ENCODE measurements around the gene PLET1. TPM values are rescaled to one million over a fixed set of nuclear protein-coding genes. Genes with fewer than 3 reads are reported as not detected.

Gene PLET1
- total and polyA plus RNA-seq, 9 of the 15 experiments (the other 6 are each of a cell fraction or from before 2014, with no cell fraction given): not detected

- no peak for DNase-seq (ENCODE audit: extremely low read depth in 1 of 4, low spot score in 3 of 4)
- Histone ChIP-seq H3K9me1 (ENCODE audit: control insufficient read depth, insufficient read depth, low read length) (no peaks in the 10 kb centered on the region), H3K4me2 (ENCODE audit: insufficient read depth, low read length) (no peak overlapping the region), H2AFZ (ENCODE audit: low read depth, low read length) (no peak overlapping the region), H3K4me3 (no peak overlapping the region), H3K4me1 (replicated peaks in 1 of 2; ENCODE audit: control insufficient read depth in 2 of 2, insufficient read depth in 2 of 2, low read length in 2 of 2) (peaks cover 4 to 5% of the 10 kb centered on the region in 2 experiments; a peak in 3 of 5 replicates), H3K27ac (ENCODE audit: extremely low read depth, low read depth, low read length) (no peak overlapping the region), H3K79me2 (ENCODE audit: control insufficient read depth, insufficient read depth, low read length) (peaks cover 26% of the 10 kb centered on the region), H3K36me3 (ENCODE audit: control insufficient read depth, insufficient read depth, low read length) (peaks cover 46% of the 10 kb centered on the region), H3K27me3 (ENCODE audit: control insufficient read depth in 2 of 2, insufficient read depth in 2 of 2, low read length in 2 of 2) (no peaks in the 10 kb centered on the region), H3K9me3 (replicated peaks; ENCODE audit: control insufficient read depth, insufficient read depth, low read depth, low read length) (no peaks in the 10 kb centered on the region), H3K9ac (ENCODE audit: insufficient read depth in 1 of 2, low read depth in 2 of 2, low read length in 2 of 2) (no peak overlapping the region), H4K20me1 (replicated peaks; ENCODE audit: control insufficient read depth, insufficient read depth, low read length) (no peaks in the 10 kb centered on the region)
- TF ChIP-seq CHD7 (IDR thresholded peaks at IDR 0.05; ENCODE audit: low read depth, low read length) (no peak), SNIP1 (IDR thresholded peaks at IDR 0.05; ENCODE audit: low read depth) (no peak), ZFPM2 (CRISPR knock-in tag; IDR thresholded peaks at IDR 0.05) (no peak), TGIF2 (CRISPR knock-in tag; IDR thresholded peaks at IDR 0.05) (no peak), SREBF2 (CRISPR knock-in tag; IDR thresholded peaks at IDR 0.05) (no peak), SAP30 (IDR thresholded peaks at IDR 0.05; ENCODE audit: borderline replicate concordance, insufficient read depth, low read depth, low read length, poor library complexity, severe bottlenecking) (no peak), DMBX1 (CRISPR knock-in tag; IDR thresholded peaks at IDR 0.05; ENCODE audit: borderline replicate concordance) (no peak), HDAC1 (IDR thresholded peaks at IDR 0.05) (no peak), PURB (CRISPR knock-in tag; IDR thresholded peaks at IDR 0.05; ENCODE audit: low read depth) (no peak), HNRNPL (IDR thresholded peaks at IDR 0.05; ENCODE audit: low read depth, low read length) (no peak), STAT5A (IDR thresholded peaks at IDR 0.05; ENCODE audit: borderline replicate concordance, low read length) (no peak), BRCA1 (IDR thresholded peaks at IDR 0.05) (no peak), BRCA1 (CRISPR knock-in tag; IDR thresholded peaks at IDR 0.05) (no peak)
- FAIRE-seq: no peak
- CTCF ChIA-PET (ENCODE audit: low intra/inter-chr PET ratio): no interaction called here
- intact Hi-C loops (cut with micrococcal nuclease): no loop called here
- 90% methylated on average over 2 of the region's 2 CpGs for WGBS (ENCODE audit: insufficient coverage, low coverage, missing lambda C conversion rate)
- BruUV-seq (replicated peaks): no TSS peak
- POLR2A ChIA-PET: no interaction called here
- in situ Hi-C loops (cut with MboI): loop anchor here (10.0 kb wide), 2 partner anchors 326 to 624 kb away; partner anchors contain the start of gene SIK2
- no peak for ATAC-seq
These were observed 32.0 kb downstream of the PLET1 start for GRCh38 chr11:112228706-112229105.
